Suprapubic skin (tissue), 4 donors: ENCODE results near the gene DDR2.

Experiments
- EP300 ChIP-seq: sonication (generic); formaldehyde crosslinking; IDR thresholded peaks from one replicate; pipeline ENCODE4 v1.6.1; 2017; ENCODE audit warnings: antibody characterized with exemption
- POLR2A ChIP-seq, 2 donors: fragments of 450-650 bp; IDR thresholded peaks; one replicate each; pipeline ENCODE4 v1.6.1; 2017; ENCODE audit warnings: antibody characterized with exemption in 2 of 2, mild to moderate bottlenecking in 2 of 2, moderate library complexity in 2 of 2
- POLR2AphosphoS5 ChIP-seq, 3 donors: sonication (generic); formaldehyde crosslinking; IDR thresholded peaks; one replicate each; pipeline ENCODE4 v1.6.1; 2017; ENCODE audit warnings: antibody characterized with exemption in 3 of 3
- TF ChIP-seq, protein P1 (sequence below), 2 donors: fragments of 200-600 bp in 1 of 2; fragments of 450-650 bp in 1 of 2; sonication (generic) in 1 of 2; IDR thresholded peaks; one replicate each; pipeline ENCODE4 v1.5.1; 2016 to 2019; ENCODE audit warnings: antibody characterized with exemption in 2 of 2, mild to moderate bottlenecking in 1 of 2, moderate library complexity in 1 of 2

DNA sequence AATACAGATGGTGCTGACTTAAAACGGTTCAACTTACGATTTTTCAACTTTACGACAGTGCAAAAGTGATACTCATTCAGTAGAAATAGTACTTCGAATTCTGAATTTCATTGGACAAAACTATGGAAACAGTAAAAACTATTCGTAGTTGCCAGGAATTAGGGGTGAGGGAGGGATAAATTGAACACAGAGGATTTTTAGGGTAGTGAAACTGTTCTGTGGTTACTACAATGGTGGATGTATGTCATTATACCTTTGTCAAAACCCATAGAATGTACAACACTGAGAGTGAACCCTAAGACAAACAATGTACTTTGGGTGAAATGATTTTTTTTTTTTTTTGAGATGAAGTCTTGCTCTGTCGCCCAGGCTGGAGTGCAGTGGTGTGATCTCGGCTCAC lies 7.5 kb downstream of the DDR2 start:
- TF ChIP-seq, protein P1, sequence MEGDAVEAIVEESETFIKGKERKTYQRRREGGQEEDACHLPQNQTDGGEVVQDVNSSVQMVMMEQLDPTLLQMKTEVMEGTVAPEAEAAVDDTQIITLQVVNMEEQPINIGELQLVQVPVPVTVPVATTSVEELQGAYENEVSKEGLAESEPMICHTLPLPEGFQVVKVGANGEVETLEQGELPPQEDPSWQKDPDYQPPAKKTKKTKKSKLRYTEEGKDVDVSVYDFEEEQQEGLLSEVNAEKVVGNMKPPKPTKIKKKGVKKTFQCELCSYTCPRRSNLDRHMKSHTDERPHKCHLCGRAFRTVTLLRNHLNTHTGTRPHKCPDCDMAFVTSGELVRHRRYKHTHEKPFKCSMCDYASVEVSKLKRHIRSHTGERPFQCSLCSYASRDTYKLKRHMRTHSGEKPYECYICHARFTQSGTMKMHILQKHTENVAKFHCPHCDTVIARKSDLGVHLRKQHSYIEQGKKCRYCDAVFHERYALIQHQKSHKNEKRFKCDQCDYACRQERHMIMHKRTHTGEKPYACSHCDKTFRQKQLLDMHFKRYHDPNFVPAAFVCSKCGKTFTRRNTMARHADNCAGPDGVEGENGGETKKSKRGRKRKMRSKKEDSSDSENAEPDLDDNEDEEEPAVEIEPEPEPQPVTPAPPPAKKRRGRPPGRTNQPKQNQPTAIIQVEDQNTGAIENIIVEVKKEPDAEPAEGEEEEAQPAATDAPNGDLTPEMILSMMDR (IDR thresholded peaks at IDR 0.05): no peak
- TF ChIP-seq POLR2A (IDR thresholded peaks at IDR 0.05): no peak
- no peak for TF ChIP-seq POLR2AphosphoS5 (IDR thresholded peaks at IDR 0.05)
- no peak for TF ChIP-seq EP300
